SU-DHL-6 (cell line): ENCODE measurements around the gene SPATA32.

ENCODE experiments used
- EZH2phosphoT487 ChIP-seq: fragments of 200-600 bp; sonication (generic), shearing (Covaris generic); conservative IDR thresholded peaks from 2 replicates; pipeline ENCODE4 v1.6.1; 2018; ENCODE audit warnings: mild to moderate bottlenecking, antibody characterized with exemption, low read length, moderate library complexity, mixed read lengths
- TF ChIP-seq, protein P1 (sequence below): fragments of 200-600 bp; sonication (generic); IDR thresholded peaks from one replicate; pipeline ENCODE4 v1.5.1; 2017; ENCODE audit warnings: antibody characterized with exemption, mild to moderate bottlenecking, low read length, moderate library complexity; ENCODE audit not compliant: insufficient read depth, poor library complexity, severe bottlenecking

DNA sequence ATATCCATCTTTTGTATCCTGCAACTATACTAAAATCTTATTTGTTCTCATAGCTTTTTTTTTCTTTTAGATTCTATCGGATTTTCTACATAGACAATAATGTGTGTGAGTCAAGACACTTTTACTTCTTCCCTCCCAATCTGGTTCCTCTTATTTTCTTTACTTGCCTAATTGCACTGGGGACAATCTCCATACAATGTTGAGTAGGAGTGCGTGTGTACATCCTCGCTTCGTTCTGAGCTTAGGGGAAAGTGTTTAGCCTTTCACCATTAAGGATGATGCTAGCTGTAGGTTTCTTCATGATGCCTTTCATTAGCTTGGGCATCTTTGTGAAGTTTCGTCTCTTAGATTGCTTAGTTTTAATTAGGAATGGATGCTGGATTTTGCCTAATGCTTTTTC is 2.9 kb downstream of the SPATA32 start:
- TF ChIP-seq, protein P1, sequence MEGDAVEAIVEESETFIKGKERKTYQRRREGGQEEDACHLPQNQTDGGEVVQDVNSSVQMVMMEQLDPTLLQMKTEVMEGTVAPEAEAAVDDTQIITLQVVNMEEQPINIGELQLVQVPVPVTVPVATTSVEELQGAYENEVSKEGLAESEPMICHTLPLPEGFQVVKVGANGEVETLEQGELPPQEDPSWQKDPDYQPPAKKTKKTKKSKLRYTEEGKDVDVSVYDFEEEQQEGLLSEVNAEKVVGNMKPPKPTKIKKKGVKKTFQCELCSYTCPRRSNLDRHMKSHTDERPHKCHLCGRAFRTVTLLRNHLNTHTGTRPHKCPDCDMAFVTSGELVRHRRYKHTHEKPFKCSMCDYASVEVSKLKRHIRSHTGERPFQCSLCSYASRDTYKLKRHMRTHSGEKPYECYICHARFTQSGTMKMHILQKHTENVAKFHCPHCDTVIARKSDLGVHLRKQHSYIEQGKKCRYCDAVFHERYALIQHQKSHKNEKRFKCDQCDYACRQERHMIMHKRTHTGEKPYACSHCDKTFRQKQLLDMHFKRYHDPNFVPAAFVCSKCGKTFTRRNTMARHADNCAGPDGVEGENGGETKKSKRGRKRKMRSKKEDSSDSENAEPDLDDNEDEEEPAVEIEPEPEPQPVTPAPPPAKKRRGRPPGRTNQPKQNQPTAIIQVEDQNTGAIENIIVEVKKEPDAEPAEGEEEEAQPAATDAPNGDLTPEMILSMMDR: no peak
- no peak for TF ChIP-seq EZH2phosphoT487
